ENCODE results near the gene NT5C3B. TPM values are rescaled to one million over a fixed set of nuclear protein-coding genes. Genes with fewer than 3 reads are reported as not detected.

Gene NT5C3B
- total RNA-seq, 2 donors from 2014 or later: 19.5 to 20.2 TPM

DNA sequence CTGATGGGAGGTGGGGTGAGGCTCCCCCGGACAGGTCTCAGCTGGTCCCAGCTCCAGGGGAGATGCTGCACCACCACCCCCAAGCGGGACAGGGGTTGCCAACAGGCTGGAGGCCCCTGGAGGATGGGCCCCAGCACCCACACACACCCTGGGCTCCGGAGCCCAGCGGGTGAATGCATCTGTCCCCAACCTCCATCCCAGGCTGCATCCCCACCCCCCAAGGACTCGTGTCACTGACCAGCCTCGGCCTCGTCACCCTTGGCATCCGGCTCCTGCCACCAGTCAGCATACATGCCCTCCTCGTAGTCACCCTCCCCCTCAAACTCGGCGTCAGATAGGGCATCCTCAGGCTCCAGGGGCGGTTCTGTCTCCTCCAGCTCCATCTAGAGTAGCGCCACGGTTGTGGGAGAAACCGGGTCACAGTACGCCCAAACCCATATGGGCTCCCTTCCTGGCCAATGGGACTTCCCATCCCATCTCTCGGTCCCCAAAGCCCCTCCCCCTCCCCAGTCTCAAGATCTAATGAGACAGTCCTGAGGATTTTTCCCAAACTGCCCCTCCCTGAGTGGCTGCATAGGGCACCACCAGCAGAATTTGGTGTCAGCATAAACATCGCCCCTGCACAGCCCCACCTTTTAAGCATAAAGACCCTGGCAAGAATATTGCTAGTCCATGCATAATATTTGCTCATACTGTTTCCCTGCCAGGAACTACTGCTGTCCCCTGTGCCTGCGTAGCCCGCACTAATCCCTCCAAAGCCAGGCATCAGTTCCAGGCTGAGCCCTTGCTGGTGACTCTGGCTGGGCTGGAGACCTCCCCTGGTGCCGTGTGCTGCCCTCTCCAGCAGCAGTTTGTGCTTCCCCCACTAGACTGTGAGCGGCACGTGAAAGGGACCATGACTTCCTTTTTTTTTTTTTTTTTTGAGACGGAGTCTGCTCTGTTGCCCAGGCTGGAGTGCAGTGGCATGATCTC lies 32.7 kb downstream of the NT5C3B start:
- DNase-seq: peak; percentile 20
- Histone ChIP-seq H3K36me3 (no peaks in the 10 kb centered on the region), H3K9me3 (no peaks in the 10 kb centered on the region), H3K4me1 (peaks cover 4% of the 10 kb centered on the region), H3K4me3 (no peak overlapping the region), H3K9ac (ENCODE audit: low read depth in 2 of 2, low read length in 2 of 2) (no peak overlapping the region), H3K27me3 (no peaks in the 10 kb centered on the region), H3K27ac (no peak overlapping the region)
- intact Hi-C loops (cut with DNase I): no loop called here
- TF ChIP-seq, protein P1, sequence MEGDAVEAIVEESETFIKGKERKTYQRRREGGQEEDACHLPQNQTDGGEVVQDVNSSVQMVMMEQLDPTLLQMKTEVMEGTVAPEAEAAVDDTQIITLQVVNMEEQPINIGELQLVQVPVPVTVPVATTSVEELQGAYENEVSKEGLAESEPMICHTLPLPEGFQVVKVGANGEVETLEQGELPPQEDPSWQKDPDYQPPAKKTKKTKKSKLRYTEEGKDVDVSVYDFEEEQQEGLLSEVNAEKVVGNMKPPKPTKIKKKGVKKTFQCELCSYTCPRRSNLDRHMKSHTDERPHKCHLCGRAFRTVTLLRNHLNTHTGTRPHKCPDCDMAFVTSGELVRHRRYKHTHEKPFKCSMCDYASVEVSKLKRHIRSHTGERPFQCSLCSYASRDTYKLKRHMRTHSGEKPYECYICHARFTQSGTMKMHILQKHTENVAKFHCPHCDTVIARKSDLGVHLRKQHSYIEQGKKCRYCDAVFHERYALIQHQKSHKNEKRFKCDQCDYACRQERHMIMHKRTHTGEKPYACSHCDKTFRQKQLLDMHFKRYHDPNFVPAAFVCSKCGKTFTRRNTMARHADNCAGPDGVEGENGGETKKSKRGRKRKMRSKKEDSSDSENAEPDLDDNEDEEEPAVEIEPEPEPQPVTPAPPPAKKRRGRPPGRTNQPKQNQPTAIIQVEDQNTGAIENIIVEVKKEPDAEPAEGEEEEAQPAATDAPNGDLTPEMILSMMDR (IDR thresholded peaks at IDR 0.05): no peak

DNA sequence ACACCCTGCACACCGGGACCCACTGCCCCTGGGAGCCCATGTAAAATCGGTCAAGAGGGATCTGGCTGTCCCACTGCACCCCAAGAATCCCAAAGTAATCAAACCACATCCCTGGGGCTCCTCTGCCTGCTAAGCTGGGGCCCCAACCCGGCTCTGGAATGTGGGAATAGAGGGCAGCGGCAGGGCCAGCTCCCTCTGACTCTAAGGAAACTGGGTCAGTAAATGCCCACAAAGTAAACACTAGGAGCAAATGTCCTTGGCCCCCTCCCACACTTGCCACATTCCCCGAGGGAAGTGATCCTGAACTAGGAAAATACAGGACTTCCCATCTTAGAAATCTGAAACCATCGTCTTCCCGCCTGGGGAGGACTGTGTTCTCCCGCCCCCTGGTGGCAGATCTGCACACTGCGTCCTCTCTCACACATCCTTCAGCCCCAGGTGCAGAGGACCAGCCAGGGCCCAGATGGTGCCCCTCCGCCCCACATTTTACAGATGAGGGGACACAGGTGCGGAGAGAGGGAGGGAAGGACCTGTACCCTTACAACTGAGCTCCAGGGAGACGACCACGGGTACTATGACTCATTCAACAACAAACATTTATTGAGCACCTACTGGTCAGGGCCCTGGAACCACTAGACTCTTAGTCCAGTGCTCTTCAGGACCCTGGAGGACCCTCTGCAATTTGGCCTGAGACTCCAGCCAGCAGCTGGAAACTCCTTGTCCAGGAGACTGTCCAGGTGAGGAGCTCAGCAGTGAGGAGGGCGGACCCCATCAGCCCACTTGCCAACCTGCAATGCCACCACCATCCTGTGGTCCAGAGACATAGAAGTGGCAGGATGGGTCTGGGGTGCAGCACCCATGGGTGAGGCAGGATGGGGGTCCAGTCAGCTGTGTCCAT lies 34.4 kb downstream of the NT5C3B start:
- intact Hi-C loops (cut with DNase I): loop anchor here (2.0 kb wide), 1 partner anchor 65 kb away; no protein-coding TSS in a partner anchor
- peak; percentile 90 for DNase-seq
- Histone ChIP-seq H3K4me1 (peaks cover 4% of the 10 kb centered on the region), H3K4me3 (no peak overlapping the region), H3K36me3 (no peaks in the 10 kb centered on the region), H3K9ac (ENCODE audit: low read depth in 2 of 2, low read length in 2 of 2) (peak overlapping the region; percentile 0 to 41), H3K27me3 (no peaks in the 10 kb centered on the region), H3K9me3 (no peaks in the 10 kb centered on the region), H3K27ac (peak overlapping the region; percentile 63)
- TF ChIP-seq, protein P1 (IDR thresholded peaks at IDR 0.05): peak; percentile 96

DNA sequence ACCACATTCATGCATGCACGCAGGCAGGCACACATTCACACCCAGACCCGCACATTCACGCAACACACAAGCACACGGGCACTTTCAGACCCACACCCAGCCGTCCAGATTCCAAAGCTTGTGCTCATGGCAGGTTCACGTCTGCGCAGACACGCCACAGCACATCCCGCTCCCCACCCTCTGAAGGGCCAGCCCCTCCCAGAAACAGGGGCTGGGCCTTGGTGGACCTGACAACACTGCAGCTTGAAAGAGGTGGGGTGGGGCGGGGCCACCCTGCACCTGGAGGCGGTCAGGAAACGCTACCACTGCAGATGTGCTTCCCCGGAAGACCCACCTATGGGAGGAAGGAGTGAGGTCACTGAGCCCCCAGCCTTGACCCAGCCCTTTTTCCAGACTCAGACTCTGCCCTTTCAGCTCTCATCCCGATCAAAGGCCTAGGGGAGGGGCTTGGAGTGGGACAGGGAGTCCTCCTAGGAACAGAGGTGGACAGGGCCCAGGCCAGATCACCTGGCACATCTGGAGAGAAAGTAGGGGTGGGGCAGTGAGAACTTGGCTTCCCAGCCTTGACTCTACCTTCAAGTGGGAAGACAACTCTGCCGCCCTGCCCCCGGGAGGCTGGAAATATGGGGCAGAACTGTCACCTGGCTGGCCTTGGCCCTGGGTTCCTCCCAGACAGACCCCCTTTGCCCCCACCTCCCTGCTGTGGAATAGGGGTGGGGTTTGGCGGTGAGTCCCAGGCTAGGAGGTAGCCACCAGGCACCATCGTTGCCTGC lies 35.2 kb downstream of the NT5C3B start:
- Histone ChIP-seq H3K9ac (ENCODE audit: low read depth in 2 of 2, low read length in 2 of 2) (peak overlapping the region; percentile 0 to 41), H3K36me3 (no peaks in the 10 kb centered on the region), H3K9me3 (no peaks in the 10 kb centered on the region), H3K27ac (peak overlapping the region; percentile 63), H3K27me3 (no peaks in the 10 kb centered on the region), H3K4me3 (no peak overlapping the region), H3K4me1 (peaks cover 4% of the 10 kb centered on the region)
- peak; percentile 92 for DNase-seq
- TF ChIP-seq, protein P1 (IDR thresholded peaks at IDR 0.05): no peak
- intact Hi-C loops (cut with DNase I): loop anchor here (2.0 kb wide), 1 partner anchor 64 kb away; no protein-coding TSS in a partner anchor

DNA sequence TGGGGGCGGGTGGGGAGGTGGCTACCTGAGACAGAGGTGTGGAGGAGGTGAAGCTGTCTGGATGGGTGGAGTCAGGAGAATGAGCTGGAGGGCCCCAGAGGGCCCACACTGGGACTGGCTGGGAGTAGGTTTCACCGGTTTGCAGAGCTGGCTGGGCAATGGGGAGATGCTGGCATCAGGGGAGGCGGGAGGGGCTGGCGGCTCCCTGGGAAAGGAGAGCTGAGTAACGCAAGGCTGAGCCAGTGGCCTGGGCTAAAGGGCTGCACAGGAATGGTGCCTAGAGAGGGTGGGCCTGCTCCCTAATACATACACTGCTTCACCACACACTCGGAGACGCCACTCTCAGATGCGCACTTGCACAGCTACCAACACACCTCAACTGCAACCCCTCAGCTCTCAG lies 36.7 kb downstream of the NT5C3B start:
- no peaks in the 10 kb centered on the region for H3K36me3 ChIP-seq
- H3K27ac ChIP-seq: no peak overlapping the region
- intact Hi-C loops (cut with DNase I): no loop called here
- no peak overlapping the region for H3K9ac ChIP-seq (ENCODE audit: low read depth in 2 of 2, low read length in 2 of 2)
- TF ChIP-seq, protein P1 (IDR thresholded peaks at IDR 0.05): no peak
- no peak for DNase-seq
- H3K27me3 ChIP-seq: no peaks in the 10 kb centered on the region
- no peaks in the 10 kb centered on the region for H3K9me3 ChIP-seq
- H3K4me3 ChIP-seq: no peak overlapping the region
- H3K4me1 ChIP-seq: peaks cover 4% of the 10 kb centered on the region
